ENCODE data around the gene COL13A1. TPM values are rescaled to one million over a fixed set of nuclear protein-coding genes. Genes with fewer than 3 reads are reported as not detected.

COL13A1 gene
- total and polyA plus RNA-seq, 2 of the 8 experiments (the other 6 are each of a cell fraction or from before 2014, with no cell fraction given) = 2.6 to 5.2 TPM

DNA sequence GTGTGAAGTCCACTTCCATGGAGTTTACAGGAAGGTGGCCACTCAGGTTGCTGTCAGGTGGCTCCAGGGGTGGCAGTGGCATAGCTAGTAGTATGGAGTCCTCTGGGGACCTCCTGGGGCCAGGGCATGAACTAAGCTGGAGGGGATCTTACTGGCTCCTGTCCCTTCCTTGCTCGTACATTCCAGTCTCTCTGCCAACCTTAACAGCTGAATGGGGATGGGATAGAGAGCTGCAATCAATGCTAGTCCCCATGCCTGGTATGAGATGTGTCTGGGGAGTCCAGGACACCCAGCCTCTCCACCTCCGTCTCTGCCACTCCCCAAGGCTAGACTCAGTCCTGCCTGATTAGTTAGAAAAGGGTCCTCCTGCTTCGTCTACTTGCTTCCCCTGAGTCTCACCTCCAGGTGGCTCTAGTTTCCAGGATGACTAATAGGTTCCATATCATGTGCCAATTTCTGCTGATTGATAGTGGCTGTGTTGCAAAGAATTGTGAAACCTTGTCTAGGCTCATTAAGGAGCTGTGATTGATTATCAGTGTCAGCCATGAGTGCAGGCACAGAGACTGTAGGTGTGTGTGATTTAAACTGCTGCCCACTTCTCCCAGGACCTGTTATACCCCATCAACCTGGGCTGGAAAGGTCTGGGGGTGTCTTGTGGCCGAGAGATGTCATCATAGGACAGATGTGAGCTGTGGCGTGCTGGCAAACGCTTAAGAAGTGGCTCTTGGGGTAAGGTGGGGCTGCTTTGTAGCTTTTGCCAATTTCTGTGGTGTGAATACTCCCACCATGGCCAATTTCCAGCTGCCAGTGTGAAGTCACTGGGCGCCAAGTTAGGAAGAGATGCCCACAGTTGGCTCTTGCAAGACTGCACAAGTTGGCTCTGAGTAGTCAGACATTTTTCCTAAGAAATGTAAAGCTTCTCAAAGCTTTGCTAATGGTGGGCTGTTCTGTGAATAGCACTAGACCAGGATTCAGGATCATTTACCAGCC is 59.8 kb downstream of the COL13A1 start:
- Histone ChIP-seq H2BK15ac (ENCODE audit: low read length) (peak overlapping the region; percentile 49; the same call in 1 of the 2 replicates), H3K4me1 (replicated peaks in 1 of 4; ENCODE audit: control insufficient read depth in 3 of 4, insufficient read depth in 4 of 4, low read length in 3 of 4) (peaks cover 0 to 35% (median 19%) of the 10 kb centered on the region in 4 experiments; a peak in 6 of 7 replicates), H3K23ac (ENCODE audit: insufficient read length) (no peak overlapping the region), H4K91ac (replicated peaks; ENCODE audit: insufficient read length, low read length) (peak overlapping the region; percentile 62), H3K4me2 (ENCODE audit: insufficient read depth in 1 of 2, low read depth in 2 of 2, low read length in 2 of 2) (no peak overlapping the region), H2BK20ac (ENCODE audit: low read length) (peak overlapping the region; percentile 90), H2BK5ac (ENCODE audit: low read depth, low read length) (peak overlapping the region; percentile 87; the same call in 1 of the 2 replicates), H2AK5ac (ENCODE audit: low read depth, low read length) (peak overlapping the region; percentile 85; the same call in 1 of the 2 replicates), H3K23me2 (ENCODE audit: low read depth, low read length) (no peaks in the 10 kb centered on the region), H3K9ac (replicated peaks in 1 of 4; ENCODE audit: extremely low read depth in 1 of 4, low read depth in 3 of 4, low read length in 3 of 4) (no peak overlapping the region), H4K20me1 (replicated peaks in 1 of 2; ENCODE audit: control insufficient read depth in 1 of 2, insufficient read depth in 2 of 2, low read length in 2 of 2) (no peaks in the 10 kb centered on the region), H3K27ac (ENCODE audit: low read depth, low read length) (no peak overlapping the region; the same call in 1 of the 2 replicates), H4K8ac (ENCODE audit: extremely low read depth, insufficient read depth, low read length) (no peak overlapping the region), H3K79me1 (ENCODE audit: low read depth, low read length) (no peaks in the 10 kb centered on the region), H3K18ac (ENCODE audit: extremely low read depth, low read length) (peak overlapping the region; percentile 89; the same call in 1 of the 2 replicates), H2BK120ac (replicated peaks; ENCODE audit: low read depth, low read length) (peak overlapping the region; percentile 67), H3K14ac (ENCODE audit: insufficient read length) (no peak overlapping the region), H3K9me3 (ENCODE audit: insufficient read depth in 2 of 2, low read depth in 1 of 2, low read length in 1 of 2) (no peaks in the 10 kb centered on the region), H2AFZ (ENCODE audit: low read length) (no peak overlapping the region), H3K4me3 (ENCODE audit: extremely low read depth in 1 of 4, insufficient read depth in 2 of 4, low read depth in 3 of 4, low read length in 4 of 4) (no peak overlapping the region), H4K5ac (ENCODE audit: insufficient read length, low read depth, low read length) (no peak overlapping the region), H3K56ac (replicated peaks; ENCODE audit: insufficient read length, low read depth, low read length) (no peak overlapping the region), H3K4ac (replicated peaks; ENCODE audit: insufficient read length, low read depth, low read length) (peak overlapping the region; percentile 58), H3K27me3 (replicated peaks in 1 of 4; ENCODE audit: control insufficient read depth in 3 of 4, extremely low read depth in 1 of 4, insufficient read depth in 3 of 4, low read length in 3 of 4) (no peaks in the 10 kb centered on the region; a peak in 1 of 7 replicates), H3K36me3 (ENCODE audit: control insufficient read depth in 2 of 4, insufficient read depth in 4 of 4, low read length in 3 of 4) (no peaks in the 10 kb centered on the region), H3K79me2 (ENCODE audit: control insufficient read depth in 1 of 2, insufficient read depth in 2 of 2, low read length in 2 of 2) (no peaks in the 10 kb centered on the region), H2BK12ac (ENCODE audit: low read depth, low read length) (peak overlapping the region; percentile 94; the same call in 1 of the 2 replicates)
- FAIRE-seq (peak; percentile 60), DNase-seq (ENCODE audit: low read depth in 1 of 2, low spot score in 2 of 2) (no peak)
- ChIA-PET POLR2A (ENCODE audit: partially characterized antibody) (interaction anchor here (0.7 kb wide), 1 partner anchor 53 kb away, joined by 3 read pairs; no protein-coding TSS in a partner anchor), CTCF (ENCODE audit: partially characterized antibody) (interaction anchor here (0.9 to 15.3 kb wide), 30 partner anchors 9 to 414 kb away, joined by 3 to 170 read pairs (median 7); partner anchors contain the start of gene COL13A1)
- 77% methylated on average over 7 of the region's 7 CpGs; no CpG with 5 or more reads in 1 of the 2 experiments for WGBS, 2 experiments (ENCODE audit: extremely low coverage in 1 of 2, insufficient coverage in 1 of 2, insufficient read length in 1 of 2, insufficient replicate concordance in 2 of 2, low coverage in 1 of 2, low lambda C conversion rate in 2 of 2, missing lambda C conversion rate in 1 of 2)
- TF ChIP-seq, protein P1, sequence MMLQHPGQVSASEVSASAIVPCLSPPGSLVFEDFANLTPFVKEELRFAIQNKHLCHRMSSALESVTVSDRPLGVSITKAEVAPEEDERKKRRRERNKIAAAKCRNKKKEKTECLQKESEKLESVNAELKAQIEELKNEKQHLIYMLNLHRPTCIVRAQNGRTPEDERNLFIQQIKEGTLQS (IDR thresholded peaks at IDR 0.05; ENCODE audit: insufficient read depth, low read depth, low read length) = 0 out of 2 replicates have a peak, but pooled peaks have one; percentile 36
- TF ChIP-seq JUND (IDR thresholded peaks at IDR 0.05; ENCODE audit: low read length) (peak; percentile 86), TEAD4 (IDR thresholded peaks at IDR 0.05; ENCODE audit: low read depth, low read length) (no peak), SIX5 (IDR thresholded peaks at IDR 0.05; ENCODE audit: low read depth, low read length) (no peak), CBX8 (IDR thresholded peaks at IDR 0.05; ENCODE audit: borderline replicate concordance, low read depth, low read length) (no peak)
- TF ChIP-seq, protein P2, sequence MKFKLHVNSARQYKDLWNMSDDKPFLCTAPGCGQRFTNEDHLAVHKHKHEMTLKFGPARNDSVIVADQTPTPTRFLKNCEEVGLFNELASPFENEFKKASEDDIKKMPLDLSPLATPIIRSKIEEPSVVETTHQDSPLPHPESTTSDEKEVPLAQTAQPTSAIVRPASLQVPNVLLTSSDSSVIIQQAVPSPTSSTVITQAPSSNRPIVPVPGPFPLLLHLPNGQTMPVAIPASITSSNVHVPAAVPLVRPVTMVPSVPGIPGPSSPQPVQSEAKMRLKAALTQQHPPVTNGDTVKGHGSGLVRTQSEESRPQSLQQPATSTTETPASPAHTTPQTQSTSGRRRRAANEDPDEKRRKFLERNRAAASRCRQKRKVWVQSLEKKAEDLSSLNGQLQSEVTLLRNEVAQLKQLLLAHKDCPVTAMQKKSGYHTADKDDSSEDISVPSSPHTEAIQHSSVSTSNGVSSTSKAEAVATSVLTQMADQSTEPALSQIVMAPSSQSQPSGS (IDR thresholded peaks at IDR 0.05; ENCODE audit: low read length) = no peak

All from H1 (cell line).